ENCODE data around the gene NMU.

DNA sequence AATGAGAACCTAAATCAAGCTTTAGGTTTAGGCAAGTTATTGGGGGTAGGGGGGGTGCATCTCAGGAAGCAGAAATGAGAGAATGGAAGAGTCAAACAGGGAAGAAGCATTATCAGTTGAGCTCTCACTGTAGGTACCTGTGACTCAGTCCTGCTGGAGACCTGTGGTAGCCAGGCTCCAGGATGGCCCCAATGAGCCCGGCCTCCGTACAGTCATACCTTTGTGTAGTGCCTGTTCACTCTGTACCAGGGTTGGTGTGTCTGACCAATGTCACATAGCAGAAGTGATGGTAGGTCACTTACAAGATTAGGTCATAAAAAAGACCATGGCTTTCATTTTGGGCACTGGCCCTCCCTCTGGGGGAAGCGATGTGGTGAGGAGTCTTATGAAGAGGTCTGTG is 45.3 kb upstream of the NMU start:
- TF ChIP-seq, protein P1, sequence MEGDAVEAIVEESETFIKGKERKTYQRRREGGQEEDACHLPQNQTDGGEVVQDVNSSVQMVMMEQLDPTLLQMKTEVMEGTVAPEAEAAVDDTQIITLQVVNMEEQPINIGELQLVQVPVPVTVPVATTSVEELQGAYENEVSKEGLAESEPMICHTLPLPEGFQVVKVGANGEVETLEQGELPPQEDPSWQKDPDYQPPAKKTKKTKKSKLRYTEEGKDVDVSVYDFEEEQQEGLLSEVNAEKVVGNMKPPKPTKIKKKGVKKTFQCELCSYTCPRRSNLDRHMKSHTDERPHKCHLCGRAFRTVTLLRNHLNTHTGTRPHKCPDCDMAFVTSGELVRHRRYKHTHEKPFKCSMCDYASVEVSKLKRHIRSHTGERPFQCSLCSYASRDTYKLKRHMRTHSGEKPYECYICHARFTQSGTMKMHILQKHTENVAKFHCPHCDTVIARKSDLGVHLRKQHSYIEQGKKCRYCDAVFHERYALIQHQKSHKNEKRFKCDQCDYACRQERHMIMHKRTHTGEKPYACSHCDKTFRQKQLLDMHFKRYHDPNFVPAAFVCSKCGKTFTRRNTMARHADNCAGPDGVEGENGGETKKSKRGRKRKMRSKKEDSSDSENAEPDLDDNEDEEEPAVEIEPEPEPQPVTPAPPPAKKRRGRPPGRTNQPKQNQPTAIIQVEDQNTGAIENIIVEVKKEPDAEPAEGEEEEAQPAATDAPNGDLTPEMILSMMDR (optimal IDR thresholded peaks at IDR 0.05 in 1 of 3, IDR thresholded peaks at IDR 0.05 in 1 of 3, conservative IDR thresholded peaks at IDR 0.05 in 1 of 3; ENCODE audit: extremely low read depth in 1 of 3, insufficient read depth in 2 of 3, low read length in 3 of 3), result no peak
- no peak for TF ChIP-seq EZH2 (IDR thresholded peaks at IDR 0.05; ENCODE audit: low read length)
